ENCODE results near the gene SMCO2. TPM values are rescaled to one million over a fixed set of nuclear protein-coding genes. Genes with fewer than 3 reads are reported as not detected.
"Not testable (repeated sequence)": the region's sequence is repeated elsewhere in the genome, so short reads cannot be mapped to it uniquely, and the experiment has no call there.

SMCO2 gene
- total RNA-seq, 1 experiment from 2014 or later = not detected

GRCh38 chr12:27524839-27525753, 78.6 kb downstream of the SMCO2 start:
- DNase-seq (ENCODE audit: low spot score) = peak; percentile 57

- DNase-seq (ENCODE audit: low spot score) = no peak
Measured at GRCh38 chr12:27527512-27527911, 81.0 kb downstream of the SMCO2 start.

GRCh38 chr12:27528788-27529187, 82.3 kb downstream of the SMCO2 start:
- DNase-seq (ENCODE audit: low spot score) = no peak

GRCh38 chr12:27530157-27530922, 83.8 kb downstream of the SMCO2 start:
- no peak for DNase-seq (ENCODE audit: low spot score)

- DNase-seq (ENCODE audit: low spot score) = no peak
Measured at GRCh38 chr12:27531896-27532295, 85.4 kb downstream of the SMCO2 start.

- no peak for DNase-seq (ENCODE audit: low spot score)
Measured at GRCh38 chr12:27534060-27534764, 87.7 kb downstream of the SMCO2 start.

- DNase-seq (ENCODE audit: low spot score) = no peak
Measured at GRCh38 chr12:27534765-27535161, 88.2 kb downstream of the SMCO2 start.

- no peak for DNase-seq (ENCODE audit: low spot score)
Measured at GRCh38 chr12:27535318-27535717, 88.8 kb downstream of the SMCO2 start.

- DNase-seq (ENCODE audit: low spot score) = no peak
Measured at GRCh38 chr12:27537855-27538675, 91.5 kb downstream of the SMCO2 start.

GRCh38 chr12:27539191-27539631, 92.7 kb downstream of the SMCO2 start:
- DNase-seq (ENCODE audit: low spot score) = no peak

GRCh38 chr12:27541031-27541719, 94.6 kb downstream of the SMCO2 start:
- DNase-seq (ENCODE audit: low spot score) = no peak

- no peak for DNase-seq (ENCODE audit: low spot score)
Measured at GRCh38 chr12:27542628-27543027, 96.1 kb downstream of the SMCO2 start.

- not testable (repeated sequence) for DNase-seq (ENCODE audit: low spot score)
Measured at GRCh38 chr12:27544858-27545257, 98.3 kb downstream of the SMCO2 start.

GRCh38 chr12:27545665-27546064, 99.1 kb downstream of the SMCO2 start:
- DNase-seq (ENCODE audit: low spot score) = no peak

- no peak for DNase-seq (ENCODE audit: low spot score)
Measured at GRCh38 chr12:27547592-27547991, 101.1 kb downstream of the SMCO2 start.

- DNase-seq (ENCODE audit: low spot score) = no peak
Measured at GRCh38 chr12:27548301-27549199, 102.0 kb downstream of the SMCO2 start.

- DNase-seq (ENCODE audit: low spot score) = peak; percentile 59
Measured at GRCh38 chr12:27549236-27549800, 102.8 kb downstream of the SMCO2 start.

- DNase-seq (ENCODE audit: low spot score) = peak; percentile 94
Measured at GRCh38 chr12:27549801-27550652, 103.5 kb downstream of the SMCO2 start.
